ENCODE measurements around the gene ZNF428. TPM values are rescaled to one million over a fixed set of nuclear protein-coding genes. Genes with fewer than 3 reads are reported as not detected.

Gene ZNF428
- total RNA-seq, 1 donor = 37.3 TPM

DNA sequence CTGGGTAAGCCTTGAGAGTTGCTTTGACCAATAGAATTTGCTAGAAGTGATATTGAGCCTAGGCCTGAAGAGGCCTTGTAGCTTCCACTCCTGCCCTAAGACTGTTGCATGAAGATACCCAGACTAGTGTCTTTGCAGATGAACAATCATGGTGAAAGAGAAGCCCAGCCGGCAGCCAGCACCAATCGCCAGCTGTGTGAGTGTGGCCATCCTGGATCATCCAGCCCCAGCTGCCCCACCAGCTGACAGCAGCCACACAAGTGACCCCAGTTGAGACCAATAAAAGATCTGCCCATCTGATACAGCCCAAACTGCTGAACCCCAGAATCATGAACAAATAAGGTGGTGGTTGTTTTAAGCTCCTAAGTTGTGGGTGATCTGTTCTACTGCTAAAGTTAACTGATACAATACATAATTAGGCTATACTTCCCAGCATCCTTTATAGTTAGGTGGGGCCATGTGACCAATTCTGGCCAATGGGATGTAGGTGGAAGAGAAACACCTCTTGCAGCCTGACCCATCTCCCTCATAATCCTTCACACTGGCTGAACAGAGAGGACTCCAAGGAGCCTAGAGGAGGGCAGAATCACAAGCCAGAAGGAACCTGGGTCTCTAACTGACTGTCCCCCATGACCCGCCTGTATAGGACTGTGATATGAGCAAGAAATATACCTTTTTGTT lies 9.4 kb upstream of the ZNF428 start:
- H3K4me1 ChIP-seq (ENCODE audit: insufficient read depth, low read length) = no peaks in the 10 kb centered on the region
- DNase-seq (ENCODE audit: insufficient read length, low spot score, missing footprints) = peak; percentile 43

DNA sequence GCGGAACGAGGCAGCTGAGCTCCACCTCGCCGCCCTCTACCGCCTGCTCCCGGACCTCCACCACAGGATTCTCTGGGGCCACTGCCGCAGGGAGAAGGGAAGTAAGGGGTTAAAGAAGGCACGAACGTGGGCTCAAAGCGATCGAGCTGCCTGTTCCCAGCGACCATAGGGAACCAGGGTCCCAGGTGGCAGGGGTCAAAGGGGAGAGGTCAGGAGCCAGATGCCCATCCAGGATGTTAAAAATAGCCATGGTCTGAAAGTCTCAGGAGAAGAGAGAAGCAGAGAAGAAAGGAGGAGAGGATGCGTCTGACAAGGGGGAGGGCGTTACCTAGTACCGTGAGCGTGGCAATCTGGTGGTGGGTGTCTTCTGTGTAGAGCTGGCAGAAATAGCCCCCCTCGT lies 7.4 kb upstream of the ZNF428 start:
- no peak overlapping the region for H3K4me2 ChIP-seq (ENCODE audit: insufficient read depth, low read length)
- H3K79me2 ChIP-seq (ENCODE audit: insufficient read depth, low read length) = no peaks in the 10 kb centered on the region
- no peaks in the 10 kb centered on the region for H3K4me1 ChIP-seq (ENCODE audit: insufficient read depth, low read length)
- H3K9me3 ChIP-seq (ENCODE audit: low read depth, low read length) = no peaks in the 10 kb centered on the region
- H3K27ac ChIP-seq (ENCODE audit: low read depth, low read length) = no peak overlapping the region
- H4K20me1 ChIP-seq (ENCODE audit: insufficient read depth, low read length) = no peaks in the 10 kb centered on the region
- DNase-seq (ENCODE audit: insufficient read length, low spot score, missing footprints) = peak; percentile 22
- H2AFZ ChIP-seq (ENCODE audit: low read length) = no peak overlapping the region
- no peak overlapping the region for H3K4me3 ChIP-seq (ENCODE audit: insufficient read depth, low read length)
- H3K36me3 ChIP-seq (ENCODE audit: insufficient read depth, low read length) = no peaks in the 10 kb centered on the region
- H3K27me3 ChIP-seq (ENCODE audit: insufficient read depth, low read length) = no peaks in the 10 kb centered on the region
- no peak for TF ChIP-seq CTCF (IDR thresholded peaks at IDR 0.05; ENCODE audit: extremely low read depth, low read depth, low read length)

More for the DNA sequence above, 9.4 kb upstream of the ZNF428 start:
- TF ChIP-seq CTCF (IDR thresholded peaks at IDR 0.05; ENCODE audit: extremely low read depth, low read depth, low read length) = no peak
- Histone ChIP-seq H3K36me3 (ENCODE audit: insufficient read depth, low read length) (no peaks in the 10 kb centered on the region), H3K4me2 (ENCODE audit: insufficient read depth, low read length) (no peak overlapping the region), H2AFZ (ENCODE audit: low read length) (no peak overlapping the region), H3K4me3 (ENCODE audit: insufficient read depth, low read length) (no peak overlapping the region), H4K20me1 (ENCODE audit: insufficient read depth, low read length) (no peaks in the 10 kb centered on the region), H3K9me3 (ENCODE audit: low read depth, low read length) (no peaks in the 10 kb centered on the region), H3K27me3 (ENCODE audit: insufficient read depth, low read length) (no peaks in the 10 kb centered on the region), H3K79me2 (ENCODE audit: insufficient read depth, low read length) (no peaks in the 10 kb centered on the region), H3K27ac (ENCODE audit: low read depth, low read length) (no peak overlapping the region)

DNA sequence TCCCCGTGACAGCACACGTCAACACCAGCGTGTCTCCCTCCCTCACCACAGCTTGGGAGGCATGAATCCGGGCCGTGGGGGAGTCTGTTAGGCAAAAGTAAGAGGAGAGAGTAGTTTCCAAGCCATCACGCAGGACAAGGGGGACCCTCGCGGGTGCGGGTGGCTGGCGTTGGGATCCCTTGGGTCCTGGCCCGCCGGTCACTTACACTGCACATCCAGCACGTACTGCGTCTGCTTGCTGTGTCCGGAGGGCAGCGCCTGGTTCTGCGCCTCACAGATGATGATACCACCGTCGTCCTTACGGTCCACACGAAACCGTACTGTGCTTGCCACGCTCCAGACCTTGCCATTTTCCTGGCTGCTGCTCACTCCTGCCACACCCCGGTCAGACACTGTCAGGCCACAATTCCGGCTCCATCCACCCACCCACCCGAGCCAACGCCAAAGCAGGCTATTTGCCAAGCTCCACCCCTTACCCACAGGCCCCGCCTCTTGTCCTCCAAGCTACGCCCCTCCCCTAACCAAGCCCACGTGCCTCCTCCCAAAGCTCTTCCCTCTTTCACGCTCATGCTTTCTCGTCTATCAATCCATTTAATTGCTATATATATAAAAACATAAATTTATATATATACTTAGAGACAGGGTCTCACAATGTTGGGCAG lies 6.6 kb upstream of the ZNF428 start:
- no peaks in the 10 kb centered on the region for H3K36me3 ChIP-seq (ENCODE audit: insufficient read depth, low read length)
- H3K4me3 ChIP-seq (ENCODE audit: insufficient read depth, low read length) = no peak overlapping the region
- H4K20me1 ChIP-seq (ENCODE audit: insufficient read depth, low read length) = no peaks in the 10 kb centered on the region
- H3K9me3 ChIP-seq (ENCODE audit: low read depth, low read length) = no peaks in the 10 kb centered on the region
- H3K4me2 ChIP-seq (ENCODE audit: insufficient read depth, low read length) = no peak overlapping the region
- no peak overlapping the region for H3K27ac ChIP-seq (ENCODE audit: low read depth, low read length)
- no peak overlapping the region for H2AFZ ChIP-seq (ENCODE audit: low read length)
- no peaks in the 10 kb centered on the region for H3K27me3 ChIP-seq (ENCODE audit: insufficient read depth, low read length)
- TF ChIP-seq CTCF (IDR thresholded peaks at IDR 0.05; ENCODE audit: extremely low read depth, low read depth, low read length) = no peak
- H3K79me2 ChIP-seq (ENCODE audit: insufficient read depth, low read length) = no peaks in the 10 kb centered on the region
- DNase-seq (ENCODE audit: insufficient read length, low spot score, missing footprints) = peak; percentile 62
- no peaks in the 10 kb centered on the region for H3K4me1 ChIP-seq (ENCODE audit: insufficient read depth, low read length)

GRCh38 chr19:43624933-43625332 lies 5.5 kb upstream of the ZNF428 start:
- no peak overlapping the region for H2AFZ ChIP-seq (ENCODE audit: low read length)
- no peak overlapping the region for H3K4me2 ChIP-seq (ENCODE audit: insufficient read depth, low read length)
- no peak overlapping the region for H3K4me3 ChIP-seq (ENCODE audit: insufficient read depth, low read length)
- DNase-seq (ENCODE audit: insufficient read length, low spot score, missing footprints) = peak; percentile 84
- no peaks in the 10 kb centered on the region for H3K36me3 ChIP-seq (ENCODE audit: insufficient read depth, low read length)
- H3K4me1 ChIP-seq (ENCODE audit: insufficient read depth, low read length) = peaks cover 3% of the 10 kb centered on the region
- H3K79me2 ChIP-seq (ENCODE audit: insufficient read depth, low read length) = no peaks in the 10 kb centered on the region
- no peak overlapping the region for H3K27ac ChIP-seq (ENCODE audit: low read depth, low read length)
- H4K20me1 ChIP-seq (ENCODE audit: insufficient read depth, low read length) = no peaks in the 10 kb centered on the region
- TF ChIP-seq CTCF (IDR thresholded peaks at IDR 0.05; ENCODE audit: extremely low read depth, low read depth, low read length) = no peak
- H3K9me3 ChIP-seq (ENCODE audit: low read depth, low read length) = no peaks in the 10 kb centered on the region
- no peaks in the 10 kb centered on the region for H3K27me3 ChIP-seq (ENCODE audit: insufficient read depth, low read length)
